Neuronal stem cell (in vitro differentiated cells): ENCODE results near the gene NCKIPSD.
"Not testable (repeated sequence)": the region's sequence is repeated elsewhere in the genome, so short reads cannot be mapped to it uniquely, and the experiment has no call there.

Experiments used
- DNase-seq: peaks from one replicate; pipeline ENCODE4 v3.0.0-alpha.2; 2013; ENCODE audit warnings: low spot score
- H2AFZ ChIP-seq: one replicate; pipeline ENCODE4 v1.6.1; 2013; ENCODE audit warnings: mild to moderate bottlenecking, low read length, inconsistent platforms
- H2AK5ac ChIP-seq: 2 replicates; pipeline ENCODE4 v1.6.1; 2013; ENCODE audit warnings: low read depth, mild to moderate bottlenecking, inconsistent platforms, low read length, moderate library complexity, mixed read lengths
- H2BK120ac ChIP-seq: 2 replicates; pipeline ENCODE4 v1.6.1; 2013; ENCODE audit warnings: low read depth, mild to moderate bottlenecking, inconsistent platforms, low read length, moderate library complexity, mixed read lengths
- H2BK12ac ChIP-seq: one replicate; pipeline ENCODE4 v1.6.1; 2013; ENCODE audit warnings: low read length, inconsistent platforms
- H2BK15ac ChIP-seq: 2 replicates; pipeline ENCODE4 v1.6.1; 2013; ENCODE audit warnings: mild to moderate bottlenecking, low read length, inconsistent platforms, mixed read lengths
- H2BK5ac ChIP-seq: one replicate; pipeline ENCODE4 v1.6.1; 2013; ENCODE audit warnings: inconsistent platforms, mild to moderate bottlenecking, low read length, moderate library complexity
- H3K14ac ChIP-seq: one replicate; pipeline ENCODE4 v1.6.1; 2013; ENCODE audit warnings: low read length, inconsistent platforms
- H3K18ac ChIP-seq: 2 replicates; pipeline ENCODE4 v1.6.1; 2013; ENCODE audit warnings: low read length, inconsistent platforms
- H3K23ac ChIP-seq: 2 replicates; pipeline ENCODE4 v1.6.1; 2013; ENCODE audit warnings: low read depth, mild to moderate bottlenecking, mixed read lengths, low read length, inconsistent platforms; ENCODE audit not compliant: poor library complexity
- H3K27ac ChIP-seq: replicated peaks from 3 replicates; pipeline ENCODE4 v1.5.1; 2013; ENCODE audit warnings: low read length, inconsistent platforms
- H3K27me3 ChIP-seq, 3 experiments: 2 replicates each; pipeline ENCODE4 v1.6.1; 2013; ENCODE audit warnings: low read length in 3 of 3, mild to moderate bottlenecking in 2 of 3, inconsistent platforms in 1 of 3, low read depth in 1 of 3, mixed read lengths in 1 of 3, moderate library complexity in 1 of 3; ENCODE audit not compliant: control insufficient read depth in 3 of 3, insufficient read depth in 3 of 3
- H3K36me3 ChIP-seq, 2 donors: replicated peaks in 1 of 2; 2 replicates each; pipeline ENCODE4 v1.6.1; 2013; ENCODE audit warnings: low read length in 2 of 2; ENCODE audit not compliant: control insufficient read depth in 2 of 2, insufficient read depth in 2 of 2
- H3K4ac ChIP-seq: 2 replicates; pipeline ENCODE4 v1.6.1; 2013; ENCODE audit warnings: inconsistent platforms, mild to moderate bottlenecking, low read length, moderate library complexity
- H3K4me1 ChIP-seq, 2 donors: 1 replicate in 1 of 2; 2 replicates in 1 of 2; pipeline ENCODE4 v1.6.1; 2013; ENCODE audit warnings: low read length in 2 of 2, low read depth in 1 of 2; ENCODE audit not compliant: control insufficient read depth in 2 of 2, insufficient read depth in 1 of 2
- H3K4me2 ChIP-seq: one replicate; pipeline ENCODE4 v1.6.1; 2013; ENCODE audit warnings: mild to moderate bottlenecking, low read length, inconsistent platforms; ENCODE audit not compliant: insufficient read depth, poor library complexity, severe bottlenecking
- H3K4me3 ChIP-seq, 2 donors: 2 replicates each; pipeline ENCODE4 v1.5.1; 2013; ENCODE audit warnings: low read length in 2 of 2, mild to moderate bottlenecking in 2 of 2, inconsistent platforms in 1 of 2, moderate library complexity in 1 of 2
- H3K79me1 ChIP-seq: one replicate; pipeline ENCODE4 v1.6.1; 2013; ENCODE audit warnings: low read depth, mild to moderate bottlenecking, inconsistent platforms, low read length, moderate library complexity
- H3K9ac ChIP-seq: one replicate; pipeline ENCODE4 v1.6.1; 2013; ENCODE audit warnings: mild to moderate bottlenecking, low read depth, low read length, inconsistent platforms; ENCODE audit not compliant: poor library complexity
- H3K9me3 ChIP-seq, 2 donors: replicated peaks in 1 of 2; 2 replicates each; pipeline versions ENCODE3 to v1.6.1; 2013; ENCODE audit warnings: low read length in 2 of 2, mild to moderate bottlenecking in 2 of 2, inconsistent platforms in 1 of 2, low read depth in 1 of 2, mixed read lengths in 1 of 2, moderate library complexity in 1 of 2; ENCODE audit not compliant: control insufficient read depth in 2 of 2, insufficient read depth in 1 of 2
- H4K8ac ChIP-seq: one replicate; pipeline ENCODE4 v1.6.1; 2013; ENCODE audit warnings: low read depth, mild to moderate bottlenecking, inconsistent platforms, low read length, moderate library complexity
- H4K91ac ChIP-seq: one replicate; pipeline ENCODE4 v1.6.1; 2013; ENCODE audit warnings: low read length, low read depth, mild to moderate bottlenecking, inconsistent platforms; ENCODE audit not compliant: poor library complexity
- WGBS, 2 donors: extraction: QIAGEN DNeasy Blood & Tissue Kit; methylation state at CpG; one replicate each; pipeline ENCODE4 v1.1.7; 2013; ENCODE audit warnings: missing lambda C conversion rate in 2 of 2, mixed read lengths in 1 of 2; ENCODE audit not compliant: insufficient read length in 2 of 2, insufficient replicate concordance in 1 of 2; ENCODE audit errors: extremely low coverage in 2 of 2; 5-methylcytosine and 5-hydroxymethylcytosine counted together

The NCKIPSD gene

DNA sequence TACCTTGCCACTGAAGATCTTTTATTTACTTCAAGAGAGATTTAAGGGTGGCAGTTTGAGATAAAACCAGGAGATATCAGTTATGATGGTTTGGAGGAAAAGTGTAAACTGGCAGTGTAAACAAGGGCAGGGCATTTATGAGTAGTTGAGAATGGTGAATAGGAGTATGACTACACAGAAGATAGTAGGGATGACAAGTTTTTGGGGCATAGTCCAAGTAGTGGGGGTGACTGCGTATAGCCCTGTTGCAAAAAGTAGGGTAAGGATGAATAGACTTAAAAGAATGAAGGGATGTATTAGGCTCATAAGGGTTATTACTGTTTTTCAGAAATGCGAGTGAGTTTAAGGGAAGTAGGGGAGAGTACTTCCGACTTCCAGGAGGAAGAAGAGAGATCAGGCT lies 37.6 kb upstream of the NCKIPSD start:
- DNase-seq, H4K91ac ChIP-seq: not testable (repeated sequence)

DNA sequence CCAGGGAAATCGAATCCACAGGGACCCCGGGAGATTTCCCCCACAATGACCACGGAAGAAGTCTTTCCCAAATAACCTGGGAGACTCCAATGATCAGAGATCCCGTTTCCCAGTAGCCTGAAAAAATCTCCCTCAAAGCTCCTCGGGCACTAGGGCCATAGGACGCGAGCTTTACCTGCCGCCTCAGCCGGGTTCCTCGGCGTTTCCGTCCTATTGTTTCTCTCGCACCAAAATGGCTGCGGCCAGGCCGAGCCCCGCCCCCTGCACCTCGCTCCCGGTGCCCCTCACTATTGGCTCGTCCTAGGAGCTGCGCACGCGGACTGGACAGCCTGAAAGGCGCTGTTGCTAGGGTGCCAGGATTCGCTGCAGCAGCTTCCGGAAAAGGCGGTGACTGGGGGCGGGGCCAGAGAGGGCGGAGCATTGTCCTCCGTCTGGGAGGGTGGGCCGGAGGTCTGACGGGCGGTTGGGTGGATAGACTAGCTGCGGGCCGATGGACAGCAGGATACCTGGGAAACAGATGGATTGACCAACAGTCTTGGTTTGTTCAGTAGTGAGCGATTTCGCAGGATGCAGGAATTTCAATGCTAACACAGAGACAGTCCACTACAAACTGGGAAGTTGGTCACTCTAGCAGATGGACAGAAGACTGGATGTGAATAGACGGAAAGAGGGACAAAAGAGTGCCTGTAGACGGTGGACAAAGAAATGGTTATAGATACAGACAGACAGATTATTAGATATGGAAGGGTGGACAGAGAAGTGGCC lies 31.4 kb upstream of the NCKIPSD start, which contains the start of gene IP6K2:
Gene IP6K2, minus strand, starts transcription at position 240 of the 765 bp plus-strand sequence. CDS start 21,930 bp downstream, outside the sequence.
- H2BK120ac ChIP-seq: peak within 1 kb of the TSS; percentile 62
- H3K36me3 ChIP-seq: peaks cover 9 to 32% of the 10 kb centered on the region in 2 donors
- peak within 1 kb of the TSS; percentile 70 for H2AFZ ChIP-seq
- H2BK15ac ChIP-seq: peak within 1 kb of the TSS; percentile 39
- peaks cover 8 to 9% of the 10 kb centered on the region in 2 donors for H3K4me1 ChIP-seq
- peaks cover 3% of the 10 kb centered on the region for H3K79me1 ChIP-seq
- peak within 1 kb of the TSS; percentile 47 for H4K91ac ChIP-seq
- no peak within 1 kb of the TSS for H3K14ac ChIP-seq
- peak within 1 kb of the TSS; percentile 91 for H3K27ac ChIP-seq
- peak within 1 kb of the TSS; percentile 53 for H3K4me2 ChIP-seq
- H2BK5ac ChIP-seq: no peak within 1 kb of the TSS
- no peak within 1 kb of the TSS for H2BK12ac ChIP-seq
- no peak within 1 kb of the TSS for H4K8ac ChIP-seq
- peak within 1 kb of the TSS; percentile 76 for H3K9ac ChIP-seq
- peak within 1 kb of the TSS; percentile 21 for H3K23ac ChIP-seq
- DNase-seq: peak; percentile 96
- H3K4me3 ChIP-seq: peak within 1 kb of the TSS; percentile 83 to 93
- H3K18ac ChIP-seq: peak within 1 kb of the TSS; percentile 95
- no CpG with 5 or more reads among the region's 38 CpGs for WGBS, 2 donors
- peaks cover 0 to 3% (median 0%) of the 10 kb centered on the region in 3 experiments for H3K27me3 ChIP-seq
- peak within 1 kb of the TSS; percentile 91 for H2AK5ac ChIP-seq
- peak within 1 kb of the TSS; percentile 38 for H3K4ac ChIP-seq
- no peaks in the 10 kb centered on the region for H3K9me3 ChIP-seq

More for the DNA sequence above, 37.6 kb upstream of the NCKIPSD start:
- H3K27me3 ChIP-seq: peaks cover 0 to 24% (median 0%) of the 10 kb centered on the region in 3 experiments
- H2AFZ ChIP-seq, H4K8ac ChIP-seq, H2BK12ac ChIP-seq, H3K23ac ChIP-seq, H2BK120ac ChIP-seq, H3K4me2 ChIP-seq, H3K14ac ChIP-seq, H2AK5ac ChIP-seq, H2BK5ac ChIP-seq, H3K9me3 ChIP-seq, H3K27ac ChIP-seq, H3K4me1 ChIP-seq, H3K9ac ChIP-seq, H3K4me3 ChIP-seq, H3K4ac ChIP-seq, H2BK15ac ChIP-seq, H3K36me3 ChIP-seq, H3K79me1 ChIP-seq, H3K18ac ChIP-seq: not testable (repeated sequence)
- no CpG with 5 or more reads among the region's 3 CpGs for WGBS, 2 donors

DNA sequence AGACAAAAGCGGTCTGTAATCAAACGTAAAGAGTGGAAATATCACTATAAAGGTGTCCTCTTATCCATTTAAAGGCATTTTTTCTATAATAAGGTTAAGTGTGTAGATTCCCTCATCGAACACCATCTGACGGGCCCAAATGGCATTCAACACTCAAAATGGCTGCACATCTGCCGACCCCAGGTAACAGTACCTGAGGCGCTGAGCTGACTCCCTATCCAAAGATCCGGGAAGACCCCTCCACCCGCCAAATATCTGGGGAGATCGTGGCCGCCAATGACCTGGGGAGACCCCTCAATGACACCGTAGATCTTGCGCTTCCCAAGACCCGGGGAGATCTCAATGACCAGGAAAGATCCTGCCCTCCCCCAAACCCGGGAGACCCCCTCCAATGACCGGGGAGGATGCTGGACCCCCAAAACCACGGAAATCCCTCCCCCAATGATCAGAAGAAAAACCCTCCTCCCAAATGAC lies 30.8 kb upstream of the NCKIPSD start:
- Histone ChIP-seq H2AK5ac (peak overlapping the region; percentile 91), H2BK120ac (peak overlapping the region; percentile 62), H3K18ac (peak overlapping the region; percentile 95), H3K14ac (no peak overlapping the region), H3K27ac (peak overlapping the region; percentile 91), H3K36me3 (peaks cover 13 to 37% of the 10 kb centered on the region in 2 donors), H2BK15ac (peak overlapping the region; percentile 39), H3K9me3 (no peaks in the 10 kb centered on the region), H3K4me2 (no peak overlapping the region), H4K8ac (no peak overlapping the region), H3K79me1 (peaks cover 3% of the 10 kb centered on the region), H3K9ac (peak overlapping the region; percentile 76), H2AFZ (peak overlapping the region; percentile 66), H2BK12ac (no peak overlapping the region), H4K91ac (peak overlapping the region; percentile 47), H3K4me3 (peak overlapping the region; percentile 83 to 93), H2BK5ac (no peak overlapping the region), H3K23ac (peak overlapping the region; percentile 21), H3K4me1 (peaks cover 8 to 9% of the 10 kb centered on the region in 2 donors), H3K4ac (peak overlapping the region; percentile 38), H3K27me3 (peaks cover 0 to 3% (median 0%) of the 10 kb centered on the region in 3 experiments)
- WGBS, 2 donors: no CpG with 5 or more reads among the region's 16 CpGs
- DNase-seq: no peak

DNA sequence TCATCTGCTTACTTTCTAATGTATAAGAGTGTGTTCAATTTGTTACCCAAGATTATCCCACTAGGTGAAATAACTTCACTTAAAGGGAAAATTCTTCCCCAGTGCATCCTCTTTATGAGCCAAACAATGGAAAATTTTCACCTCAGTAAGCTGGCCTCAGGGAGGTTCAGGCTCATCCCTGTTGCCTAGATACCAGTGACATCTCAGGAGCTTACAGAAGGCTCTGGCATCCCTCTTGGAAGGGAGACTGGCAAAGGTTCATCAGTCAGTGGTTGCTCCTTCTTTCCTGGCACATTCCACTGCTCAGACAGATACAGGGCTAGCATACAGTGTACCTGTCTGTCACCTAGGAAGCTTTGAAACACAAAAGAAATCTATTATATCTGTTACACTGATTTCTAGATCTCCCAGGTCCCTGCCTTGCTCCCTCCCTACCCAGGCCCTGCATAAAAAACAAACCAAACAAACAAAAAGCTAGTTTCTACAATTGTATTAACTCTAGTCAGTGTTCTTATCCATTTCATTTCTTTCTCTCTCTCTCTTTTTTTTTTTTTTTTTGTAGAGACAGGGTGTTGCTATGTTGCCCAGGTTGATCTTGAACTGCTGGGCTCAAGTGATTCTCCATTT lies 29.6 kb upstream of the NCKIPSD start:
- H3K9me3 ChIP-seq: no peaks in the 10 kb centered on the region
- peaks cover 3% of the 10 kb centered on the region for H3K79me1 ChIP-seq
- H4K91ac ChIP-seq: no peak overlapping the region
- H2BK12ac ChIP-seq: no peak overlapping the region
- peak; percentile 45 for DNase-seq
- H2AK5ac ChIP-seq: no peak overlapping the region
- H3K9ac ChIP-seq: no peak overlapping the region
- H3K27ac ChIP-seq: no peak overlapping the region
- H3K14ac ChIP-seq: no peak overlapping the region
- no peak overlapping the region for H3K18ac ChIP-seq
- no peak overlapping the region for H3K4ac ChIP-seq
- peak overlapping the region in 1 of 2 donors; percentile 83 for H3K4me3 ChIP-seq
- H4K8ac ChIP-seq: no peak overlapping the region
- H3K4me1 ChIP-seq: peaks cover 8 to 9% of the 10 kb centered on the region in 2 donors
- no peak overlapping the region for H2AFZ ChIP-seq
- peak overlapping the region; percentile 15 for H3K4me2 ChIP-seq
- no peak overlapping the region for H2BK15ac ChIP-seq
- H3K23ac ChIP-seq: no peak overlapping the region
- no peak overlapping the region for H2BK5ac ChIP-seq
- peaks cover 19 to 50% of the 10 kb centered on the region in 2 donors for H3K36me3 ChIP-seq
- H3K27me3 ChIP-seq: no peaks in the 10 kb centered on the region
- no peak overlapping the region for H2BK120ac ChIP-seq
